ENCODE results near the gene BAX. TPM values are rescaled to one million over a fixed set of nuclear protein-coding genes. Genes with fewer than 3 reads are reported as not detected.

The BAX gene
- total and polyA plus RNA-seq, 9 of the 15 experiments (the other 6 are each of a cell fraction or from before 2014, with no cell fraction given) = 3.2 to 95.4 (median 44.5) TPM

DNA sequence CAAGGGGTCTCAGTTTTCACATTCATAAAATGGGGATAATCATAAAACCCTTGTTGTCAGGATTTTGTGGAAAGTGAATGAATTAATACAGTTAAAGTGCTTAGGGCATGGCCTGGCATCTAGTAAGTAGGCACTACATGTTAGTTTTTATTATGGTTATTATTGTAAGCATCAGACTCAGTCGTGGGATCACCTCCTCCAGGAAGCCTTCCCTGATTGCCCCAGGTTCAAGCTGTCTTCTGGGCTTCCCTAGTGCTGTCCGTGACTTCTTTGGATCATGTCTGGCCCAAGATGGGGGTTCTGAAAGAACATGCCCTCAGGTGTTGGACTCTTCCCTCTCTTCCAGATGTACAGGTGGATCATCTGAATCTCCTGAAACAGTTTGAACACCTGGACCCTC lies 43.9 kb upstream of the BAX start (continued):
- TF ChIP-seq ETV6 (IDR thresholded peaks at IDR 0.05; ENCODE audit: borderline replicate concordance in 1 of 2, low read depth in 2 of 2, low read length in 1 of 2) (no peak), ETV6 (CRISPR knock-in tag; IDR thresholded peaks at IDR 0.05; ENCODE audit: borderline replicate concordance) (no peak), ZNF644 (tag; IDR thresholded peaks at IDR 0.05; ENCODE audit: low read depth) (no peak), POLR2B (IDR thresholded peaks at IDR 0.05; ENCODE audit: low read depth, partially characterized antibody) (no peak), TOE1 (IDR thresholded peaks at IDR 0.05; ENCODE audit: borderline replicate concordance) (no peak), TOE1 (CRISPR knock-in tag; IDR thresholded peaks at IDR 0.05; ENCODE audit: borderline replicate concordance, low read depth) (no peak), SNIP1 (IDR thresholded peaks at IDR 0.05; ENCODE audit: low read depth) (no peak), SMARCA5 (IDR thresholded peaks at IDR 0.05) (peak; percentile 92), PHTF2 (CRISPR knock-in tag; IDR thresholded peaks at IDR 0.05) (no peak), ZNF764 (CRISPR knock-in tag; IDR thresholded peaks at IDR 0.05; ENCODE audit: low read depth) (no peak), BCOR (IDR thresholded peaks at IDR 0.05) (peak; percentile 91), ADNP (tag; IDR thresholded peaks at IDR 0.05) (peak; percentile 54; the same call in 1 of the 2 replicates), NR4A1 (CRISPR knock-in tag; IDR thresholded peaks at IDR 0.05) (no peak), NR4A1 (tag; IDR thresholded peaks at IDR 0.05) (no peak), ZNF436 (CRISPR knock-in tag; IDR thresholded peaks at IDR 0.05) (peak; percentile 61)
